Stimulated activated CD4-positive, alpha-beta T cell treated with anti-CD3 and anti-CD28 coated beads, Interleukin-4, amount 100 ng/mL, for 24 hours (primary cell): ENCODE data around the gene POLR2B.
"Not testable (repeated sequence)": the region's sequence is repeated elsewhere in the genome, so short reads cannot be mapped to it uniquely, and the experiment has no call there.

Source experiments
- DNase-seq: peaks from one replicate; pipeline ENCODE4 v3.0.0-alpha.2; 2020

The POLR2B gene

DNA sequence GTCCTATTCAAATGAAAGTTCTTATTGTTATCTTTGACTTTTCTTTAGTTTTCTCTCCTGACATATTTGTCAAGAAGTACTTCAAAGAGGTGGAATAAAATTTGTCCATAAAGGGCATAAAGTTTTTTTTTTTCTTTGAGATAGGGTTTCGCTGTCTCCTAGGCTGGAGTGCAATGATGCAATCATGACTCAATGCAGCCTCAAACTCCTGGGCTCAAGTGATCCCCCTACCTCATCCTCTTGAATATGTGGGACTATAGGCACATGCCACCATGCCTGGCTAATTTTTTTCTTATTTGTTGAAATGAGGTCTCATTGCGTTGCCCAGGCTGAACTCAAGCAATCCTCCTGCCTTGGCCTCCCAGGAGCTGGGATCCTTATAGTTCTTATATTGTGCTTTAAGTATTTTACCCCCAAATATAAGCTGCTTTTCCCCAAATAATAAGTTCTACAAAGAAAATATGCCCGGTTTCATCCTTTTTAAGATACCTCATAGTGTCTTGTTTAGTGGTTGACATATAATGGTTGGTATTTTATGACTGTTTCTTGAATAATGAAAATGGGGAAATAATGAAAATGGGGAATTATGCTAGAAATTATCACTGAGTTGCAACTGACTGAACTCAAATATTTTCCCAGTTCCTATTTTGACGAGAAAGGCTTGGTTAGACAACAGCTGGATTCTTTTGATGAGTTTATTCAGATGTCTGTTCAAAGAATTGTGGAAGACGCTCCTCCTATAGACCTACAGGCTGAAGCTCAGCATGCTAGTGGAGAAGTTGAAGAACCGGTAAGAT, 11.6 kb downstream of the POLR2B start:
- DNase-seq = no peak

DNA sequence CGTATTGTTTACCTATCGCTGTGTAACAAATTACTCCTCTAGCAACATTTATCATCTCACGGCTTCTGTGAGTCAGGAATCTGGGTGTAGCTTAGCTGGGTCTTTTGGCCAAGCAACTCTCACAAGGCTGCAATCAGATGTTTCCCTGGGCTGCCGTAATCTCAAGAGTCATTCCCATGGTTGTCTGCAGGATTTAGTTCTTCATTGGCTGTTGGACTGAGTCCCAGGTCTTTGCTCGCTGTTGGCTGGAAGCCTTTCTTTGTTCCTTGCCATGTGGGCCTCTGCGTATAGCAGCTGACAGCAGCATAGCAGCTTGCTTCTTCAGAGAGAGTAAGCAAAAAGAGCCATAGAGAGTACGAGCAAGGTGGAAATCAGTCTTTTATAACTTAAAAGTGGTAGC, 16.8 kb downstream of the POLR2B start:
- no peak for DNase-seq

DNA sequence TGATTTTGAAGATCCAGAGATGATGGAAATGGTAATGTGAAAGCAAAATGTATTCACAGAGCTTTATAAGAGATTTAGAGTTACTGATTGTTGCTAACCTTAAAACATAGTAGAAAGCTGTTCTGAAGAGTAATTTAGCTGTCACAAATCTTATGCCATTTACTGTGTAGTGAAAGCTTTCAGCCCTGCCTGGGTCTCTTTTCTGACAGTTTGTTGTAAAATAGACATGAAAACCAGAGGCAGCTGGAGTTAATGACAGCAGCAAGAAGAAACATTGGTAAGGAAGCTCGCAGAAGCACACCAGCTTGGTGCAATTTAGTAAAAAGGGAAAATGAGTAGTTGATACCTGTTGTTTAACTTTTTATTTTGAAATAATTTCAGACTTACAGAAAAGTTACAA, 21.1 kb downstream of the POLR2B start:
- DNase-seq = no peak

DNA sequence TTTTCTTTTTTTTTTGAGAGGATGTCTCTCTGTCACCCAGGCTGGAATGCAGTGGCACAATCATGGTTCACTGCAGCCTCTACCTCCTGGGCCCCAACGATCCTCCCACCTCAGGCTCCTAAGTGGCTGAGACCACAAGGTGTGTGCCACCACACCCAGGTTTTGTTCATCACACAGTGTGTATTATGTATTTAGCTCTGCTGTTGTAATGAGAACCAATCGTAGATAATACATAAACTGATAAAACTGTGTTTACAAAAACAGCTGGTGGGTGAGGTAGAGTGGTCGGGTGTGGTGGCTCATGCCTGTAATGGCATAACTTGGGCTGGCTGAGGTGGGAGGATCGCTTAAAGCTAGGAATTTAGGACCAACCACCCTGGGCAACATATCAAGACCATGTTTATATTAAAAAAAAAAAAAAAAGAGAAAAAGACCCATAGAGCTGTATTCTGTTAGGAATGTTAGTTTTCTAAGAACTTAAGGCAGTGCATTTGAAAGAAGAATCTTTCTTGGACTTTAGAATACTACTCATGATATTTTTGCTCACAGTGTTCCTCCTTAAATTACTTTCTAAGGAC, 34.9 kb downstream of the POLR2B start:
- no peak for DNase-seq

DNA sequence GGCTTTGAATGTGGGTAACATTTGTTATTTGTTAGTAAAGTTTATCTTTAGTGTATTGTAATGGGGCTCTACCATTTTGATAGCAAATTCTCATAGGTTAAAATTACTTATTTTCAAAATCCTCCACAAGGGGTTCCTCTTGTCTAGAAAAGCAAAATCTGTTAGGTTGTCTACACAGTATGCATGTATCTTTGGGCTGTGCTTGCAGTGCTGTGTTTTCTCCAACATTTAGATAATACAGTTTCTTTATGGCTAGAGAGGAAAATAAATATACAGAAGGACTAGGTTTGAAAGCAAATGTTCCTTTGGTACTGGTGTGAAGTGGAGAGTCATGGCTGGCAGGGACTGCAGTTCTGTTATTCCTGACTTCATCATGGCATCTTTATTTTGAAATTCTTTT, 40.3 kb downstream of the POLR2B start:
- DNase-seq = no peak

DNA sequence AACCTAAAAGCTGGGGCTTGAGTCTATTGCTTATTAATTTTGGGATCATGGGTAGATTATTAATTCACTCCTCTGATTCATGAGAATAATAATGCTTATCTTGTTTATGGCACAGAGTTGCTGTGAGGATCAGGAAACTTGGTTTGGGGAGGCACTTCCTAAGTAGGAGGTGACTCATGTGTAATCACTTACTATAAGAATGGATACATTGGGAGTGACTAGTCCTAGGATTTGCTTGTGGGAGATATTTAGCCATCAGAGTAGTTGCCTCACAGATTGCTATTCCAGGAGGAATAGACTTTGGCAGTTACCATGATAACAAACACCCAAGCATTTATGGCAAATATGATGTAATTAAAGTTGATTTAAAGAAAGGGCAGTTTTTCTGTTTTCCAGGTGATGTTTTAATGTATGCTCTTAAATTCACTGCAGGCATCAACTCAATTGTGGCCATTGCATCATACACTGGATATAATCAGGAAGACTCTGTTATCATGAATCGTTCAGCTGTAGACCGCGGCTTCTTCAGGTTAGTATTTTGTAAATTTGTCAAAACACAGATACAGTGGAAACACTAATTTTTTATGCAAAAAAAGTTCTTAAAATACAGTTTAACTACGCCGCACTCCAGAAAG, 41.9 kb downstream of the POLR2B start:
- no peak for DNase-seq

DNA sequence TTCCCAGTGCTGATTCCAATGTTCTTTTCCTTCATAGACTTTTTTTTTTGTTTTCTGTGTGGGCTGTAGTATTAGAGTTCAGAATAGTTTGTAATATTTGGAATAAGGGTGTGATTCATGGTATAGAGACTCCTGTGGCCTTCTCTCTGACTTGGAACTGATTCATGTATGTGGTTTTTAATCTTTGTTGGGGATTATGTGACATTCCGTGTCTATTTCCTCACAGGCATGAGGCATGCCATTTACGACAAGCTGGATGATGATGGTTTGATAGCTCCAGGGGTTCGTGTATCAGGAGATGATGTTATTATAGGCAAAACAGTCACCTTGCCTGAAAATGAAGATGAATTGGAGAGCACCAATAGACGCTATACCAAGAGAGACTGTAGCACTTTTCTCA, 44.4 kb downstream of the POLR2B start:
- no peak for DNase-seq

DNA sequence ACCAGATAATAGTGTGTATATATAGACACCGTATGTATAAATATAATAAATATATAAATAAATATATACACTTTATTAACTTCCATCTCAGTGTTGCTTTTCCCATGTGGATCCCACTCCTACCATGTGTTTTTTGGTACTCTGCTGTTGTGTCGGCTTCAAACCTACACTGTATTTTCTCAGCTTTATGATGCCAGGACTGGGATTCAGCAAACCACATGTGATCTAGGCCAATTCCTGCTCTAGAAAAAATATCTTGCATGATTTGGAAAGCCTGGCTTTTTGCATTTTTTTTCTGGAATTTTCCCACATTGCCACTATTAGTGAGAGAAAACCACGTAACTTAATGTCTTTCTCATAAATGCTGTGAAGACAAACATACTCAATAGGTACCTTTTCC, 55.8 kb downstream of the POLR2B start:
- no peak for DNase-seq

DNA sequence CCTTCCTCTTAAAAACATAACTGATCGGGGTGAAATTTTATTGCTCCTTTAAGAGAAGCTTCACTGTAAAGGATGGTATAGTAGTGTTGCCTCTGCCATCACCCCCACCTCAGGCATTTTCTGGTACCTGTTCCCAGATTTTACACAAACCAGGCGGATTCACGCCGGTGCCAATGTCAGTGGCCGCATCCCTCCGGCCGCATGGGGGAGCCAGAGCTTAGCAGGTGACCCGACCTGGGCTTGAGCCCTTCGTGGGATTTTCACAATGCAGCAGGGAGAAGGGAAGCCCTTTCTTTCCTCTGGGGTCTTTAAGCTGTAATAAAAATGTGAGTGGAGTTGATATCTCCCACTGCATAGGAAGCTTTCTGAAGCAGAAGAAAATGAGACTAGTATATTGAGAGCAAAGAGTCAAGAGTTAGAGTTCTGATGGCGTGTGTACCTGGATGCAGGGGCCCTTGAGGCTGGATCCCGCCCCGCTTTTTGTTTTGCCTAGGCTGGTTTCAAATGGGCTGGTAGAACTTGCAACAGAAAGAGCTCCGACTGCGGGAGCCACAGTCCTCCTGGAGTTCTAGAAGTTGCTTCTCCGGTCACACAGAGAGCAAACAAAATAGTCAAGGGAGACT, 59.4 kb downstream of the POLR2B start:
- no peak for DNase-seq

DNA sequence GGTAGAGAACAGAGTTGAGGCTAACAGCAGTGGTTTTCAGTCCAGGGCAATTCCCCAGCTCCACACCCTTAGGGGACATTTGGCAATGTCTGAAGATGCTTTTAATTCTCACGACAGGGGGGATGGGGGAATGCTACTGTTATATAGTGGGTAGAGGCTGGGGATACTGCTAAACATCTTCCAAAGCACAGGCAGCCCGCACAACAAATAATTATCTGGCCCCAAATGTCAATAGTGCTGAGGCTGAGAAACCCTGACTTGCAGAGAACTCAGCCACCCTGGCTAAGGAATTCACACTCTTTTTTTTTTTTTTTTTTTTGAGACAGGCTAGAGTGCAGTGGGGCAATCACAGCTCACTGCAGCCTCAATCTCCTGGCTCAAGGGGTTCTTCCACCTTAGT, 60.6 kb downstream of the POLR2B start:
- no peak for DNase-seq

DNA sequence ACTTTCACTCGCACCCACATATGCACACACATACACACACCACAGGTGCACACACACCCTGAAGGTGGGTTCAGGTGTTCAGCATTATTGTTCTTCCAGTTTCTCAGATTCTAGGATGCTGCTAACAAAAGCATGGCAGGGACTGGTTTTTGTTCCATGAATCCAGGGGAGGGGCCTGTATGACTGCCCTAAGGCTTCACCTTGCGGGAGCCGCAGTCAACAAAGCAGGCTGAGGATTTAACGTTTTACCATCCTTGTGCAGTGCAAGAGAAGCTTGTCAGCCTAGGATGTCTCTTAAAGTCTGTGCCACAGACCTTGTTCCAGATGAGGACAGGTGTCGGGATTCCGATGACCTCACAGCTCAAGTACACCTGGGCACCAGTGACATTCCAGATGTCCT, 61.8 kb downstream of the POLR2B start:
- no peak for DNase-seq

DNA sequence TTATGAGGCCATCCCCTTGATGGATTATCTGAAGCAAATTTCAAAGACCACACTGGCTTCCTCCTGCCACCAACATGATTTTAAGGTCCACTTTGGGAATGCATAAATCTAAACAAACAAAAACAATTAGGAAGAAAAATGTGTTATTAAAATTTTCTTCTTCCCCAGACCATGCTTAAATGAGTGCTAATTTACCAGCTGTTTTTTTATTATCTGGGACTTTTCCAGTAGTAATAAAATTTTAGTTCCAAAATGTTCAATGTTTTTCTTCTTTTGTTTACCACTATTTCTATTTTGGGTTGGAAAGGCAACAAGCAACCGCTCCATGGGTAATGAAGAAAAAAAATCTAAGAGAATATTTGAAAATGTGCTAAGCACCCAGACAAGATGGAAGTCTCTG, 62.3 kb downstream of the POLR2B start:
- DNase-seq = no peak

DNA sequence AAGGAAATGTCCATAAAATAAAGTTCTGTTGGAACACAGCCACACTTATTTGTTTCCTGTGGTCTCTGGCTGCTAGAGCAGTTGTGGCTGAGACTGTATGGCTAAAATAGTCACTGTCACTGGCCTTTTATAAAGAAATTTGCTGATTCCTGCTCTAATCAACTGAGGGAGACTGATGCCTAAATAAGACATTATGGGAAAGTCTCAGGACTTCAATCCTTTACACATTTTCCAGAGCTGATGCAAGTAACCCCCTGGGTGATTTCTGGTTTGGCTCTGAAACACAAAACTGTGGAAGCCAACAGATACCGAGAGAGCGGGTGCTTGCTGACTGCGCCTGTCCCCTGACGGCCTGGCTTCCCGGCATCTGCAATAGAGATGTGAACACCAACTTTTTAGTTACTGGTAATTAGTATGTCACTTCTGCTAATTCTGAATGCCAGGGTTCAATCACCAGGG, 64.0 kb downstream of the POLR2B start:
- no peak for DNase-seq

DNA sequence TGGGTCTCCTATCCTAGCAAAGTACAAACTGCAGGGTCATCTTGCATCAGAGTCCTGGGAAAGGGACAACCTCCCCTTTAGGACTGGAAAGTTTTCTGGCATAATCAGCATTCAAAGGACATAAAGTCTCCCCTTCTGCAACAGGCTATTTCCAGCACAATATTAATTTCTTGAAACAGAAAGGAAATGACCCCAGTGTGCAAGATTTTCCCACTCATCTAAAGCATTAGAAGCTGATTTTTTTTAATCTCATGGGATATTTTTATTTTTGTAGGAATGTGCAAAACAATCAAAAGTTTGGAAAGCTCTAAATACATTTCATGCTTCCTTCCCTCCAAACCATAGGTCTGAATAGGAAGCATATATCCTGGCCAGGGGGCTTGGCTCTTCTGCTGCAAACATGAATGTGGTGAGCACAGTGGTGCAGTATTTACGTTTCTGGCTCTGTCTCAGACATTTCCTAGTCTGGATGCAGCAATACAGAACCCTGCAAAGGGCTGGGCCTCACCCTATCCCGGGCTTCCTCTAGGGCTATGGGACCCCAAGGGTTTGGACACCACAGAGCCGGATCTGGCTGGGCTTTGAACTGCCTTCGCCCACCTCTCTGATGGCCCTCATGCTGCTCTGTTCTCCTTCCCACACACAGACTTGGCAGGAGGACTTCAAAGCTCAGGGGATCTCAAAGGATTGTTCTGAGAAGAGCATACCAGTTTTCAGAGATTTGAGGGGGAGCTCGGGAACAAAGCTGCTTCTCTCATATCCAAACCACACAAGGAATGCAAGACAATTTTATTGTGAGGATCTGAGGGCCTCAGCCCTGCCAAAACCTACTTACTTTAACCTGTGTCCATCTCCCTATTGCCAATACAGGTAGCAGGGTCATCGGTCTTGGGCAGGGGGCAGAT, 64.9 kb downstream of the POLR2B start:
- DNase-seq = no peak

DNA sequence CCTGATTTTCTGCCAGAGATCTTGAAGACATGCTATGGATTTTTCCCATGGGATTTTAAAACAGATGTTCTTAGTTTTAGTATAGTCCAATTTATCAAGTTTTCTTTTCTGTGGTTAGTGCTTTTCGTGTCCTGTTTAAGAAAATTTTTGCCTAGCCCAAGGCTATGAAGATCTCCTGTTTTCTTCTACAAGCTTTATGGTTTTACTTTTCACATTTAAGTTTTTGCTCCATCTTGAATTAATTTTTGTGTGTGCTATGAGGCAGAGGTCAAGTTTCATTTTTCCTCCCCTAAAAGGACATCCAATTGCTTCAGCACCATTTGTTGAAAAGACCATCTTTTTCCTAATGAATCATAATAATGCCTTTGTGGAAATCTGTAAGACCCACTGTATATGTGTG, 65.6 kb downstream of the POLR2B start:
- DNase-seq = no peak

DNA sequence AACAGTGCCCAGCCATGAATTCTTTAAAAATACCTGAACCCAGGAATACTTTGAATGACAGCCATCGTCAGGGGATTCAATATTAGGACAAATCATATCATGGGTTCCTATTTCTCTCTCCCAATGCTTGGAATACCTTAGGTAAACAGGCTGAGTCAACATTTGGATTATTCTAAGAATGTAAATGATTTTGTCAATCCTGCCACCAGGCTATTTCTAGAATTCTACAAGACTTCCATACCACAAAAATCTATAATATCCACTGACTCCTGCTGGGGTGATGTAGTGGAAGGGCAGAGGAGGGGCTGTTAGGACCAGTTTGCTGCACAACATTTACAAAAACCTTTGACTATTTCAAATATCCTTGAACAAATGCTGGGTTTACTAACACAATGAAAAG, 66.3 kb downstream of the POLR2B start:
- no peak for DNase-seq

DNA sequence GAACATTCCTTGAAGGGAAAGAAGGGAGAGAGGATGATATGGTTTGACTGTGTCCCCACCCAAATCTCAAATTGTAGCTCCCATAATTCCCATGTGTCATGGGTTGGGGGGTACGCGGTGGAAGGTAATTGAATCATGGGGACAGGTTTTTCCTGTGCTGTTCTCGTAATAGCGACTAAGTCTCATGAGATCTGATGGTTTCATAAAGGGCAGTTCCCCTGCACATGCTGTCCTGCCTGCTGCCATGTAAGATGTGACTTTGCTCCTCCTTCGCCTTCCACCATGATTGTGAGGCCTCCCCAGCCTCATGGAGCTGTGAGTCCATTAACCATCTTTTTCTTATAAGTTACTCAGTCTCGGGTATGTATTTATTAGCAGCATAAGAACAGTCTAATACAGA, 68.3 kb downstream of the POLR2B start:
- DNase-seq = not testable (repeated sequence)

DNA sequence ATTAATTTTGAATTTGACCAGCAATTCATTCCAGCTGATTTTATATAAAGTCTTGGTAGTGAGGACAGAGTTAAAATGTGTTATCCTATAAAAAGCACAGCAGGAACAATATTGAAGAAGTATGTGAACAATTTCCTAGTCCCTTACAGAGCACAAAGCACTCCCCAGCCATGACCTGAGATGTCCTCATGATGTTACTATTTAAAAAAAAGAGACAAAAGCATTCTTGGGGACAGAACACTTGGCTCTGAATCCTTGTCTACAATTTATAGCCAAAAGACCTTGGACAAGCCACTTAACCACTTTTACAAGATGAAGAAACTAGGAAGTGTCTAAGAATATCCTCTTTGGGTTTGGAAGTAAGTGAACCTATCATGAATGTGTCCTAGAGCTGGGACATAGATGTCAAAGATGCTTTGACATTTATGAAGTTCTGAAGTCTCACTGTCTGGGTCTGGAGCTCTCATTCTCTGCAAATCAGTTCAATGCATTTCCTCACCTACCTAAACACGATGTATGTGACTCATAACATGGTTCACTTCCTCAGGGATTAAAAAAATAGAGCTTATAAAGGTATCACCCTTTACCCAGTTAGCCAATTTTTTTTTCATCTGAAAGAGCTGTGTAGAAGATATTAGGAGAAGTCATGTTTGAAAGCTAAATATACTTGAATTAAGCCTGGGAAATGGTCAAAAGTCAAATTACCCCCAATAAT, 70.1 kb downstream of the POLR2B start:
- DNase-seq = no peak

DNA sequence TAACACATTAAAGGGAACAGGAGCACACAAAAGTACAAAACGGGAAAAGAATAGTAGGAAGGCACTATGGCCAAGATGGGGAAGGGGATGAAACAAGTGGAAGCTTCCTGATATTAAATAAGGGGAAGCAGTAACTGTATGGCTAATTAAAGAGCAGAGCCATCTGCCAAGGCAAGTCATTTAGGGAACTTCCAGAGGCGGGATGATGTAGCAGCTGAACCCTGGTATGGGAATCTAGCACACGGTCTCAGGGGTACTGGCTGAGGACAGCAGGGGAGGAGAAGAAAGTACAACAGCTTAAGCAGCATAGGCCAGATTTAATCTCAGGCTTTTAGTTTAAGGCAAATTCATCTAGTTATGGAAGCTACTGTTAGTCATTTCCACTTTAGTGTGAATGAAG, 72.4 kb downstream of the POLR2B start:
- DNase-seq = no peak

DNA sequence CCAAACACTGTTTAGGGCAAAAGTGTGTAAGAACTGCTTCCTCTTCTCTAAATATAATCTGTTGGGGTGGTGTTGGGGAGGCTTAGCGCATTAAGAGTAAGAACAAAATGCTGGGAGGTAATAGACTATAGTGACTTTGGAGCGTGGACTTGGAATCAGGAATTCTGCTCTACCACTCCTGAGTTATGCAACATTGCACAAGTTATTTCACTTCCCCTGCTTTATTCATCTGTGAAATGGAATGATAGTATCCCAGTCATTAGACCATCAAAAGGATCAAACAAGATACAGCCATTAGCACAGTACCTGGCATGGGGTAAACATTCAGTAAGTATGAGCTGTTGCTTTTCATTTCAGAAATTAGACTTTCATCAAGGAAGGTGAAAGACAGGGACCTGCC, 72.8 kb downstream of the POLR2B start:
- no peak for DNase-seq

DNA sequence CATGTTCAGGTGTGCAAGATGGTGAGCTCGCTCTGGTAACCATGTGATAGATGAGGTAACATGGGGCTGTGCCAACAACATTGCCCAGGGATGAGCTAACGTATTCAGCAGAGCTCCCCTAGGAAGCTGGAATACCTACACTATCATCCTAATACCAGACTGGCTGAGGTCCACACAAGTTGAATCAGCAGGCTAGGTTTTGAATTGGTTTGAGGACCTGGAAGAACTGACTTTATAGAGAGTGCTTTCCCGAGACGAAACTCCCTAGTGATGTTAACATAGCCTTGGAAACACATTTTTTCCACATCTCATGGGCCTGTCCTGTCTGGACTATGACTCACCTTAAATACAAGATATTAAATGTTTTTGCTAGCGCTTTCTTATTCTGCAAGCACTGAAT, 74.8 kb downstream of the POLR2B start:
- DNase-seq = no peak

DNA sequence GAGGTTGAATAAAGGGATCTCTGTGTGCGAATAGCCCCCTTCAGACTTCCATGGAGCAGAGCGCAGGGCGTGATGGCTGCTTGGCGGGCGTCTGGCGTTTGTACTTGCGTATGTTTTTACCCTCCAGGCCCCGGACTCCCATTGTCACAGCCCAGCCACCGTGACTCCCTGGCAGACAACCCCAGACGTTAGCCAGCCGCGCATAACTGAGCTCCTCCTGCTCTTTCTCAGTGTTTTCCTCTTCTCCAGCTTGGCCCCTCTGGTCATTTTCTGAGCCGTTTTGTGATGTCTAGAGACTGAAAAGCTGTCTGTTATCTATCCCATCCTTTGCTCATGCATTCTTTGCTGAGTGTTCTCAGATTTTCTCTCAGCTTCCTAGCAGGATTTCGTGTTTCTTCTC, 77.2 kb downstream of the POLR2B start:
- no peak for DNase-seq
